Measurements from ENCODE around the gene ZC3H12D.

Gene ZC3H12D

GRCh38 chr6:149455031-149455732 is 29.6 kb downstream of the ZC3H12D start:
- Histone ChIP-seq H3K27me3 (ENCODE audit: control insufficient read depth, low read length) (no peaks in the 10 kb centered on the region), H3K4me1 (ENCODE audit: control insufficient read depth, low read length) (no peaks in the 10 kb centered on the region), H4K20me1 (ENCODE audit: control insufficient read depth, insufficient read depth, low read depth, low read length) (no peaks in the 10 kb centered on the region), H3K27ac (ENCODE audit: low read depth, low read length) (no peak overlapping the region), H3K9me2 (replicated peaks; ENCODE audit: control insufficient read depth, low read length) (no peaks in the 10 kb centered on the region), H3K36me3 (ENCODE audit: control insufficient read depth, low read length) (peaks cover 68% of the 10 kb centered on the region), H3K9me3 (ENCODE audit: control insufficient read depth, insufficient read depth, low read length) (no peaks in the 10 kb centered on the region), H3K4me2 (ENCODE audit: low read length) (no peak overlapping the region), H3K79me2 (ENCODE audit: control insufficient read depth, low read length) (peaks cover 4% of the 10 kb centered on the region; the same call in 1 of the 2 replicates), H3K4me3 (ENCODE audit: low read length) (no peak overlapping the region), H3F3A (ENCODE audit: control insufficient read depth, insufficient read depth) (no peaks in the 10 kb centered on the region)
- no peak for TF ChIP-seq CTCF (IDR thresholded peaks at IDR 0.05; ENCODE audit: low read depth, low read length, poor library complexity, severe bottlenecking)
- TF ChIP-seq EZH2phosphoT487 (IDR thresholded peaks at IDR 0.05; ENCODE audit: borderline replicate concordance, low read length) = no peak

GRCh38 chr6:149454346-149454848 is 30.4 kb downstream of the ZC3H12D start:
- H3K79me2 ChIP-seq (ENCODE audit: control insufficient read depth, low read length) = peaks cover 4% of the 10 kb centered on the region; the same call in 1 of the 2 replicates
- H4K20me1 ChIP-seq (ENCODE audit: control insufficient read depth, insufficient read depth, low read depth, low read length) = no peaks in the 10 kb centered on the region
- peaks cover 66% of the 10 kb centered on the region for H3K36me3 ChIP-seq (ENCODE audit: control insufficient read depth, low read length)
- TF ChIP-seq EZH2phosphoT487 (IDR thresholded peaks at IDR 0.05; ENCODE audit: borderline replicate concordance, low read length) = no peak
- no peak for TF ChIP-seq CTCF (IDR thresholded peaks at IDR 0.05; ENCODE audit: low read depth, low read length, poor library complexity, severe bottlenecking)
- H3K9me2 ChIP-seq (replicated peaks; ENCODE audit: control insufficient read depth, low read length) = no peaks in the 10 kb centered on the region
- no peaks in the 10 kb centered on the region for H3F3A ChIP-seq (ENCODE audit: control insufficient read depth, insufficient read depth)
- no peak overlapping the region for H3K4me2 ChIP-seq (ENCODE audit: low read length)
- no peaks in the 10 kb centered on the region for H3K4me1 ChIP-seq (ENCODE audit: control insufficient read depth, low read length)
- H3K4me3 ChIP-seq (ENCODE audit: low read length) = no peak overlapping the region
- H3K27me3 ChIP-seq (ENCODE audit: control insufficient read depth, low read length) = no peaks in the 10 kb centered on the region
- no peak overlapping the region for H3K27ac ChIP-seq (ENCODE audit: low read depth, low read length)
- H3K9me3 ChIP-seq (ENCODE audit: control insufficient read depth, insufficient read depth, low read length) = no peaks in the 10 kb centered on the region

DNA sequence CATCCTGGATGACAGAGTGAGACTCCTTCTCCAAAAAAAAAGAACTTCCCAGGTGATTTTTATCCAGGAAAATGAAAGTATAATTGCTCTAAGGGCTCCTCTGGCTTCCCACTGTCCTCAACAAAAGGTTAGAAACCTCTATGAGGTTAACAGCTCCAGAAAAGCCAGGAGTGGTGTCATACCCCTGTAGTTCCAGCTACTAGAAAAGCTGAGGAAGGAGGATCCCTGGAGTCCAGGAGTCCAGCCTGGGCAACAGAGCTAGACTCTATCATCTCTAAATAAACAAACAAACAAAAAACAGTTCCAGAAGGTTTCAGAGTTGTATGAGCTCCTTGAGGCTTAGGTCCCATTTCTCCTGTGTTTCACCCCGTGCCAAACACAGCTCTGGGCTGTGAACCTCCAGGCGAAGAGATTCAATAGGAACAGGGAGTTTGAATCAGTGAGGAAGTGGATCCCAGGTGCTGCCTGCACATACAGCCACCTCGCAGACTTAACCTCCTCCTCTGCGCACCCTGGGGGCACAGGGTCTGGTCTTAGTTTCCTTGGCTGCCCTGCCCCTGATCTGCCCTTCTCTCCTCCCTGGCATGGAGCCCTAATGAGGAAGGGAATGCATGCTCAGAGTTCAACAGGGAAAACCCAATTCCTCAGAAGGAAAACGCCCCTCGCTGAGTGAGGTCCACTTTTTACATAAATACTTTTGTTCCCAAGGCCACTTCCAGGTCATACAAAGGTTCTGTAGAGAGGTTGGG is 31.0 kb downstream of the ZC3H12D start:
- Histone ChIP-seq H3K36me3 (ENCODE audit: control insufficient read depth, low read length) (peaks cover 59% of the 10 kb centered on the region), H3F3A (ENCODE audit: control insufficient read depth, insufficient read depth) (no peaks in the 10 kb centered on the region), H3K27me3 (ENCODE audit: control insufficient read depth, low read length) (no peaks in the 10 kb centered on the region), H4K20me1 (ENCODE audit: control insufficient read depth, insufficient read depth, low read depth, low read length) (no peaks in the 10 kb centered on the region), H3K9me3 (ENCODE audit: control insufficient read depth, insufficient read depth, low read length) (no peaks in the 10 kb centered on the region), H3K4me1 (ENCODE audit: control insufficient read depth, low read length) (no peaks in the 10 kb centered on the region), H3K27ac (ENCODE audit: low read depth, low read length) (no peak overlapping the region), H3K4me2 (ENCODE audit: low read length) (no peak overlapping the region), H3K79me2 (ENCODE audit: control insufficient read depth, low read length) (peaks cover 4% of the 10 kb centered on the region; the same call in 1 of the 2 replicates), H3K9me2 (replicated peaks; ENCODE audit: control insufficient read depth, low read length) (no peaks in the 10 kb centered on the region), H3K4me3 (ENCODE audit: low read length) (no peak overlapping the region)
- TF ChIP-seq EZH2phosphoT487 (IDR thresholded peaks at IDR 0.05; ENCODE audit: borderline replicate concordance, low read length) (no peak), CTCF (IDR thresholded peaks at IDR 0.05; ENCODE audit: low read depth, low read length, poor library complexity, severe bottlenecking) (no peak)

Data from DOHH2 (cell line).